Psoas muscle (tissue), 8 donors: Measurements from ENCODE around the gene UFM1. TPM values are rescaled to one million over a fixed set of nuclear protein-coding genes. Genes with fewer than 3 reads are reported as not detected.

Experiments
- ATAC-seq, 4 donors: fragments of 200-7000 bp; cut with Tn5 transposase; one replicate each; pipeline ENCODE4 v1.9.1; 2020; ENCODE audit warnings: moderate library complexity in 3 of 4, mild to moderate bottlenecking in 2 of 4
- DNase-seq, 2 donors: peaks; one replicate each; pipeline ENCODE4 v3.0.0-alpha.2; 2020
- H3K27ac ChIP-seq: fragments of 200-600 bp; one replicate; pipeline ENCODE4 v1.8.0; 2022
- H3K27me3 ChIP-seq, 3 donors: fragments of 200-600 bp in 1 of 3; one replicate each; pipeline versions ENCODE4 v1.6.1 to v1.8.0; 2013 to 2022; ENCODE audit warnings: low read length in 2 of 3, mild to moderate bottlenecking in 2 of 3, moderate library complexity in 1 of 3; ENCODE audit not compliant: insufficient read depth in 3 of 3
- H3K36me3 ChIP-seq, 2 donors: fragments of 200-600 bp in 1 of 2; one replicate each; pipeline versions ENCODE4 v1.6.1 to v1.8.0; 2013 to 2022; ENCODE audit warnings: low read depth in 1 of 2, mild to moderate bottlenecking in 1 of 2, moderate library complexity in 1 of 2; ENCODE audit not compliant: insufficient read depth in 1 of 2
- H3K4me1 ChIP-seq: fragments of 200-600 bp; one replicate; pipeline ENCODE4 v1.8.0; 2022
- H3K4me3 ChIP-seq: fragments of 200-600 bp; one replicate; pipeline ENCODE4 v1.8.0; 2022; ENCODE audit warnings: mild to moderate bottlenecking
- H3K9me3 ChIP-seq: fragments of 200-600 bp; one replicate; pipeline ENCODE4 v1.8.0; 2022
- WGBS, 3 donors: extraction: QIAGEN DNeasy Blood & Tissue Kit; methylation state at CpG; one replicate each; pipeline versions ENCODE4 v1.1.6 to v1.1.7; 2013; 5-methylcytosine and 5-hydroxymethylcytosine counted together
- intact Hi-C, 2 donors: fragments of 100-400 bp; cut with DNase I; formaldehyde crosslinking; loops; one replicate each; pipeline versions ENCODE4 v1.11.0 to v1.14.2; 2022
- long read RNA-seq, 2 donors: library from polyadenylated mRNA; unstranded; transcript quantifications; one replicate each; pipeline ENCODE4 v2.0.0, GENCODE V29; 2021
- polyA plus RNA-seq, 3 donors: library from polyadenylated mRNA; stranded (reverse); fragments of 200-250 nt; gene quantifications; one replicate each; pipeline ENCODE4 v1.2.3, GENCODE V29; 2013
- total RNA-seq, 4 donors: library from RNA; stranded (reverse); fragmentation: NEBNext Ultra II Directional in 2 of 4; extraction: Animal tissue kit (Norgen Biotek cat#: 25700) in 2 of 4; gene quantifications; one replicate each; pipeline versions ENCODE4 v1.2.1 to v1.2.4, GENCODE V29; 2021 to 2023
- TF ChIP-seq, protein P1 (sequence below): fragments of 200-600 bp; IDR thresholded peaks from one replicate; pipeline ENCODE4 v1.8.0; 2022; ENCODE audit warnings: antibody characterized with exemption
- donor health status: healthy with polysubstance abuse.
- donor health status: DM: no; HTN: no; CAD: no; lungs with moderate emphysema.
- donor health status: Bipolar disorder and iron deficiency.
- donor health status: healthy.
- donor health status: DM: yes; HTN: yes; CAD: no.
- donor health status: DM: no; HTN: no; CAD: no.
- donor health status: DM: no; HTN: no; CAD: no.
- donor health status: DM: yes; HTN: yes; CAD: no.

UFM1 gene
- 10 to 100 TPM; 19.8 to 35.8 (median 25.8) TPM for total RNA-seq
- polyA plus RNA-seq: 10 to 100 TPM; 27.7 to 56.8 (median 42.9) TPM
- long read RNA-seq, donor 1, transcript UFM1-201 (6 exons, 3,138 nt): major isoform, 25 of 41 reads
- long read RNA-seq, donor 1, partial matches to known transcripts: 5 of 41 reads
- long read RNA-seq, donor 1, other reads (novel, unspliced or antisense): 11 of 41 reads
- long read RNA-seq, donor 2, transcript UFM1-201 (6 exons, 3,138 nt): major isoform, 72 of 118 reads
- long read RNA-seq, donor 2, partial matches to known transcripts: 14 of 118 reads
- long read RNA-seq, donor 2, other reads (novel, unspliced or antisense): 29 of 118 reads

DNA sequence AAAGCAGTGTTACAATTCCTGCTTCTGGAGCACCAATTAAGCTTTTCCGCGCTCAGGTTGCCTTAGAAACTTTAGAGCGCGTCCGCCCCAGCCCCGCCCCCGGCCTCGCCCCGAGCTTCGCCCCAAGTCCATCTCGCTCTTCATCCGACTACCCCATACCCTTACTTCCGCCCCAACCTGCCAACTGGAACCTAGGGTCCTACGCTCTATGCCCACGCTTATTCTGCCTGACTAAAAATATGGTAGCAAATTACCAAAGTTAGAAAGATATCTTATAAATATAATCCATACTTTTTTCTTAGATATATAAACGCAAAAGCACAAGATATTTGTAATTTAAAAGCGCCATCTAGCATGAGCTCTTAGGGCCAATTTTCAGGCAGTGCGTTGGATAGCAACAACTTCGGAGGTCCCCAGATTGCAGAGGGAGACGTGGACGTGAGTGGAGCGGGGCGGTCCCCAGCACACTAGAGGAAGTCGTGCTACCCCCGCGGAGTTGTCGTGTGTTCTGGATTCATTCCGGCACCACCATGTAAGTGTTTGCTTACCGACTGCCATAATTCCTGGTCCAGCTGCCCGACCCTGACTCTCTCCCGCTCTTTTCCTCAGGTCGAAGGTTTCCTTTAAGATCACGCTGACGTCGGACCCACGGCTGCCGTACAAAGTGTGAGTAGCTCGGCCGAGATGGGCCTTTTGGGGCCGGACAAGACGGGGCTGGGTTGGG is at the start of gene UFM1:
TSS of gene UFM1 (plus strand) at position 462 of the 724 bp plus-strand sequence. CDS start at position 531, 69 bp downstream.
- DNase-seq (peak; percentile 90 to 94), ATAC-seq (peak; percentile 95 to 100 (median 99))
- TF ChIP-seq, protein P1, sequence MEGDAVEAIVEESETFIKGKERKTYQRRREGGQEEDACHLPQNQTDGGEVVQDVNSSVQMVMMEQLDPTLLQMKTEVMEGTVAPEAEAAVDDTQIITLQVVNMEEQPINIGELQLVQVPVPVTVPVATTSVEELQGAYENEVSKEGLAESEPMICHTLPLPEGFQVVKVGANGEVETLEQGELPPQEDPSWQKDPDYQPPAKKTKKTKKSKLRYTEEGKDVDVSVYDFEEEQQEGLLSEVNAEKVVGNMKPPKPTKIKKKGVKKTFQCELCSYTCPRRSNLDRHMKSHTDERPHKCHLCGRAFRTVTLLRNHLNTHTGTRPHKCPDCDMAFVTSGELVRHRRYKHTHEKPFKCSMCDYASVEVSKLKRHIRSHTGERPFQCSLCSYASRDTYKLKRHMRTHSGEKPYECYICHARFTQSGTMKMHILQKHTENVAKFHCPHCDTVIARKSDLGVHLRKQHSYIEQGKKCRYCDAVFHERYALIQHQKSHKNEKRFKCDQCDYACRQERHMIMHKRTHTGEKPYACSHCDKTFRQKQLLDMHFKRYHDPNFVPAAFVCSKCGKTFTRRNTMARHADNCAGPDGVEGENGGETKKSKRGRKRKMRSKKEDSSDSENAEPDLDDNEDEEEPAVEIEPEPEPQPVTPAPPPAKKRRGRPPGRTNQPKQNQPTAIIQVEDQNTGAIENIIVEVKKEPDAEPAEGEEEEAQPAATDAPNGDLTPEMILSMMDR: no peak
- H3K4me3 ChIP-seq: peak within 1 kb of the TSS; percentile 90
- H3K36me3 ChIP-seq: peaks cover 0 to 24% of the 10 kb centered on the region in 2 donors
- H3K9me3 ChIP-seq: no peaks in the 10 kb centered on the region
- WGBS, 3 donors: 0 to 1% (median 1%) methylated on average over 41 of the region's 41 CpGs
- H3K4me1 ChIP-seq: peaks cover 18% of the 10 kb centered on the region
- H3K27ac ChIP-seq: peak within 1 kb of the TSS; percentile 90
- intact Hi-C loops: loop anchor here in 1 of 2 donors (10.0 kb wide), 1 partner anchor 675 kb away; no protein-coding TSS in a partner anchor
- H3K27me3 ChIP-seq: no peaks in the 10 kb centered on the region

DNA sequence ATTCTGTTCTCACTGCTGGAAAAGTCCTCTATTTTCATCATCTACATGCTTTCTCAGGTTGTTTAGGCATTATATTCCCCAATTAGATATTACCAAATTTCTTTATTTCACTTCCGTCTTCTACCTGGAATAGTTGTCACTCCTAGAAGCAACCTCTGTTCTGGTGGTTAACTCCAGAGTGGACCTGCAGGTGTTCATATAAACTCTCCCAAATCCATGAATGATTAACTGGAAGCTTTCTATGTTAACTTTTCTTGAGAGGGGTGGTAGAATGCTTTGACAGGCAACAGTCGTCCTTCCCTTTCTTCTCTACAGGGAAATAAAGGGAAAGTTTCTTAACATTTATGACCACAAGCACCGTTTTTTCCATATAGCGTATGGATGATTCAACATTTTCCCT is 48.4 kb upstream of the UFM1 start:
- DNase-seq (no peak), ATAC-seq (no peak)
- intact Hi-C loops: no loop called here

DNA sequence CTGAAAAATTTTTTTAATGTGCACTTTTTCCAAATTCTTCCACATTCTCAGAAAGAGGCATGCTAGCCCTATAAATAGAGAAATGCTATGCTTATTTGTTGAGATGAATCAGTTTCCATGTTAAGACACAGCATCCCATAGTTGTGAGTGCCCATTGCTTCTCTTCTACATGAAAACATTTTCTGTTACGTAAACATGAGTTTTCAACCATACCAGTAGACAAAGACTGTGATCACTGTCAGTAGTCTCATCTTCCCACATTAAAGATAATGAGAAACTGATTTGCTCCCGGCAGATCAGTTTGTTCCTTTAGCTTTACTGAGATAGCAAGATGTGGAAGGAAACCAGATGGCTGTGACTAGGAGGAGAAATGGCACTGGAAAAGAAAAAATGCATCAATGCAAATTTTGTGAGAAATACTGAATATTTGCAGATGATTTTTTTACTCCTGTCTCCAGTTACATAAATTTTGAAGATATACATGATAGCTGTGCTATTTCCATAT is 45.8 kb upstream of the UFM1 start:
- Histone ChIP-seq H3K4me3 (no peak overlapping the region), H3K4me1 (no peaks in the 10 kb centered on the region), H3K9me3 (no peaks in the 10 kb centered on the region), H3K36me3 (no peaks in the 10 kb centered on the region), H3K27me3 (no peaks in the 10 kb centered on the region), H3K27ac (no peak overlapping the region)
- WGBS, 3 donors: 42 to 48% (median 47%) methylated on average over 2 of the region's 2 CpGs
- intact Hi-C loops: no loop called here
- DNase-seq: no peak
- TF ChIP-seq, protein P1: no peak
- no peak for ATAC-seq

More for the DNA sequence above, 48.4 kb upstream of the UFM1 start:
- H3K4me3 ChIP-seq: no peak overlapping the region
- H3K27me3 ChIP-seq: no peaks in the 10 kb centered on the region
- H3K9me3 ChIP-seq: no peaks in the 10 kb centered on the region
- no peaks in the 10 kb centered on the region for H3K36me3 ChIP-seq
- TF ChIP-seq, protein P1: no peak
- H3K27ac ChIP-seq: no peak overlapping the region
- no peaks in the 10 kb centered on the region for H3K4me1 ChIP-seq
- WGBS, 3 donors: 86 to 92% (median 86%) methylated on average over 4 of the region's 4 CpGs

DNA sequence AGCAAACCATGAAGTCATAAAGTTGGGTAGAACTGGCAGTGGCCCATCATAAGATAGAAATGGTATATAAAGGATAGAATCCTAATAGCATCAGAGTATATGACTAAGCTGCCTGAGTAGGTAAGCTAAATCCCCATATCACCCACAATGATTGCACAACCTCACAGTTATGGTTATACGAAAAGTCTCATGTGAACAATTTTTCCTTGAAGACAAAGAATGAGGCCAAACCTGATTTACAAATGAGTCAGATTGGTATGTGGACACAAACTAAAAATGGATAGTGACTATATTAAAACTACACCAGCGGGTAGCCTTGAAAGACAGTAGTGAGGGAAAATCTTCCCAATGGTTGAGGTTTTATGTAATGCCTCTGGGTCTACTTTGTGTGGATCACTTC is 40.9 kb upstream of the UFM1 start:
- no peaks in the 10 kb centered on the region for H3K9me3 ChIP-seq
- TF ChIP-seq, protein P1: no peak
- no peaks in the 10 kb centered on the region for H3K27me3 ChIP-seq
- H3K36me3 ChIP-seq: no peaks in the 10 kb centered on the region
- intact Hi-C loops: no loop called here
- no peak overlapping the region for H3K27ac ChIP-seq
- H3K4me3 ChIP-seq: no peak overlapping the region
- 92 to 96% (median 95%) methylated on average over 2 of the region's 2 CpGs for WGBS, 3 donors
- DNase-seq: no peak
- ATAC-seq: no peak
- H3K4me1 ChIP-seq: no peaks in the 10 kb centered on the region
